Renal cortex interstitium (tissue), 11 donors: ENCODE measurements around the gene KLHL29. TPM values are rescaled to one million over a fixed set of nuclear protein-coding genes. Genes with fewer than 3 reads are reported as not detected.

ENCODE experiments used
- DNase-seq, 11 donors: peaks; one replicate each; pipeline ENCODE4 v3.0.0-alpha.2; 2013; ENCODE audit warnings: low read depth in 9 of 11, low spot score in 4 of 11; ENCODE audit errors: extremely low read depth in 1 of 11
- polyA plus RNA-seq, 3 donors: library from polyadenylated mRNA; unstranded; fragments of 120-200 nt; gene quantifications; one replicate each; pipeline ENCODE4 v1.2.1, GENCODE V29; 2013; ENCODE audit not compliant: insufficient read length in 3 of 3

KLHL29 gene
- polyA plus RNA-seq, 3 donors: 11.8 to 14.6 (median 12.2) TPM

DNA sequence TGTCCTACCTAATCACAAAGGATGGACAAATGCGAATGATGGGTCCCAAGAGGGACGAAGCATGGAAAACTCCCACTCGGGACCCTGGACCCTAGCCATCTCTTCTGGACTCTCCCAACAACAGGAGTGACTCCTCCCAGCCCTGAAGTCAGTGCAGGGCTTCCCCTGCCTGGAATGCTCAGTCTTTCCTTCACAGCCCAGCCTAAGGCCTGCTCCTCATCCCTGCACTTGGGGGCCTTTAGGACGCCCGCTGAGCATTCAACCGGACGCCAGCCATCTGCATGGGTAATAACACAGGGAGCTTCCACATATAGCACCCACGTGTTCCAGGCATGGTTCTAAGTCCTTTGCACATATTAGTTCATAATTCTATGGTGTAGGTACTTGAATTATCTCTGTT, 237.5 kb downstream of the KLHL29 start:
- DNase-seq: no peak

DNA sequence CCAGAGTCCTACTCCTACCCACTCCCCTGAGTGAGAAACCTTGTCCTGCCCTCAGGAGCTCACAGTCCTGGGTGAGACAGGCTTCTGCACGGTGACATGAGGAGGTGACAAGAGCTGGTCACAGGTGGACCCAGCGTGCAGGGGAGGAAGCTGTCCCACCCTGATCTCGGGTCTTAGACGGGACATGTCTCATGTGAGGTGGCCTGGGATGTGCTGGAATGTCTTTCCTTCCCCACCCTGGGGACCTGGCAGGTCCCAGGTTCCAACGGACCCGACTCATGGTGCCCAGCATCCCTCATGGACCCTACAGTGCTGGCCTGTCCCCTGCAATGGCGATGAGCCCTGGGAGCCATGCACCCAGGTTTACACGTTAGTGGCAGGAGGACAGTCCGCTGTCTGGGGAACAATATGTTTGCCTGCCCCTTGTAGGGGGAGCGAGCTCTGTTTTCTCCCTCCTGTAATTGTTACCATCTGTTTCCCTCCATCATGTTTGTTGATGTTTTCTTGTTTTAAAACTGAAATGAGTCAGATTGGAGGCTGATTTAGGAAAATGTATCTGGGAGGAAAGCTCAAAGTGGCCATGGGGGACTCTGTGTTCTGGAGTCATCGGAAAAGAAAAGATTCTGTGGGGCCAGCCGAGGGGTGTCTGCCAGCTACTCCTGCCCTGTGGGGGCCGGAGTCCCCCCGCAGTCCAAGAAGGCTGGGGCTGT, 238.1 kb downstream of the KLHL29 start:
- no peak for DNase-seq

DNA sequence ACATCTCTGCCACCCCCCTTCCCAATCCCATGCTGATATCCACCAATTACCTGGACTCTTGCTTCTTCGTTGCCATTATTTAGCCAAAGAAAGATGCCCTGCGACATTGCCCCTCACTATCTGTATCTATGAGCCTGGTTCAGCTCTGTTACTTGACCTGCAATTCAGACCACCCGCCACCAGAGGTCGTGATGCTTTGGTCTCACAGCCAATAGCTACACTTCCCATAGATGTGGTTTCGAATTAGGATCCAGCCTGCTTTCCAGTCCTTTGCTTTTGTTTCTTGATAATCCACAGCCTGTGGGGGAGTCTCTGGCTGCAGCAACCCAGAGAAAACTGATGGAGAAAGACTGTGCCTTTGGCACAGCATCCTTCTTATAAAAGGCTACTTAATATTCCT, 239.4 kb downstream of the KLHL29 start:
- no peak for DNase-seq

DNA sequence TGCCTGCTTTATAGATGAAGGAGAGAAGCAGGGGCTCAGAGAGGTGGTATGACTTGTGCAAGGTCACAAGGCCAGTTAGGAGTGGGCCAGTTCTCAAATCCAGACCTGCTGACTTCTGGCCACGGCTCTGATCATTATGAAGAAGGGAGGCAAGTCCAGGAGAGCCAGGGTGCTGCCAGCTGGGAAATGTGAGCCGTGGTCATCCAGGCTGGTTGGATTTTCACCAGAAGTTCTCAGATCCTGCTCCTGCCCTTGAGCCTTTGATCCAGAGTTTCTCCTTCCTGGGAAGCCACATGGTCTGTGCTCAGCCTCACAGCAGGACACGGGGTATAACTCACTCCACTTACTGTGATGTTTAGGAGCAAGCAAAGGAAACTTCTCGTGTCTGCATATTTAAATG, 239.9 kb downstream of the KLHL29 start:
- DNase-seq: no peak

DNA sequence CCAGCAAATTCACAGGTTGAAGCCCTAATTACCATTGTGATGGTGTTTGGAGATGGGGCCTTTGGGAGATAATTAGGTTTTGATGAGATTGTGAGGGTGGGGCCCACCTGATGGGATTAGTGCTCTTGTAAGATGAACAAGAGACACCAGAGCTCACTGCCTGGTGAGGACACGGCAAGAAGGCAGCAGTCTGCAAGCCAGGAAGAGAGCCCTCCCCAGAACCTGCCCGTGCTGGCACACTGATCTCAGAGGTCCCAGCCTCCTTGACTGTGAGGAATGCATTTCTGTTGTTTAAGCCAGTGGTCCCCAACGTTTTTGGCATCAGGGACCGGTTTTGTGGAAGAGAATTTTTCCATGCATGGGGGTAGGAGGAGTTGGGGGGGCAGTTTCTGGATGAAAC, 240.7 kb downstream of the KLHL29 start:
- no peak for DNase-seq

DNA sequence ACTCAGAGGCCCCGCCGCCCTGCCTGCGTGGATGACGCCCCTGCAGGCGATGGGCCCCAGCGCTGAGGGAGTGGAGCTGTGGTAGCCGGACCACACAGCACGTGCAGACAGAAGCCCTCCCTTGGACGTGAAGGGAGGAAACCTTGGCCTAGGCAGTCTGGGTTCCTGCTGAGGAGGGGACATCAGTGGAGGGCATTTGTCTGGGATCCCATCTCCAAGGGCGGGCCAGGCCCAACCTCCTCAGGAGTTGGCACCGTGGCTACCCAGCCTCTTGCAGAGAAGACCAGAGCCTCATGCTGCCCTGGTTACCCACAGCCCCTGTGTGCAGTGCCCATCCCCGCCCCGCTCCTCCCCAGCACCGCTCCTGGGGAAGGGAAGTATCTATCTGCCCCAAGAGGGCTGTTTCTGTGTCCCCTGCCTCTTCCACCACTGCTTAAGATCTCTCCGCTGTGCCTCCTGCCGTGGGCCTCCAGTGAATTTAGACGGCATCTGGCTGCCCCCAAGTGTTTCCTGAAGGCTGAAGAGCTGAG, 241.8 kb downstream of the KLHL29 start:
- DNase-seq: no peak

DNA sequence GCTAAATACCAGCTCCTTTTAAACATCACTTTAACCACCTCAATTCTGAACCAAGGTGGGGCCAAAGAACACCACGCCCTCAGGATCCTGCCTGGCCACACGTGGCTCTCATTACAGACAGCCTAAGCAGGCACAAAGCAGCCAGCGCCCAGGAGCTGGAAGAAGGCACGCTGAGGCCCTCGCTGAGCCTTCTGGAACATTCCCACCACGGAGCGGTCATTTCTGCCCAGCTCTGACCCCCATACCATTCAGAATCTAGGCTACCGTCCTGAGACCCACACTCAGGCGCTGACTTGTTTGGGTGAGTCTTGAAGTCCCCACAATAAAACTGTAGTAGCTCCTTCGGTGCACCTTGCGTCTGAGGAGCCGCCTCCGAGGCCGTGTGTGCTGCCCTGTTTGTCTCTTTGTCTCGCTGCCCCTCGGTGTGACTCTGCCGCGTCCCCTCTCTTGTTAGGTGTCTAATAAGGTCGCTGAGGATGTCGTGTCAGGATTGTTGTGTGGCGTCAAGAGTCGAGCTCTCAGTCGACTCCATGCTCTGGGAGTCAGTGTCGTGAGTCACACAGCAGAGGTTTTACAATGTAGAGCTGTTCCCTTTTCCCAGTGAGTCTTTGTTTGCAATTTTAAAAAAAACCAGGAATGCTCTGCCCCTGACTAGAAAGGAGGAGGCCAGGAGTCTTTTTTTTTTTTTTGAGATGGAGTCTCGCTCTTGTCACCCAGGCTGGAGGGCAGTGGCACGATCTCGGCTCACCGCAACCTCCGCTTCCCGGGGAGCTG, 242.4 kb downstream of the KLHL29 start:
- DNase-seq: no peak

DNA sequence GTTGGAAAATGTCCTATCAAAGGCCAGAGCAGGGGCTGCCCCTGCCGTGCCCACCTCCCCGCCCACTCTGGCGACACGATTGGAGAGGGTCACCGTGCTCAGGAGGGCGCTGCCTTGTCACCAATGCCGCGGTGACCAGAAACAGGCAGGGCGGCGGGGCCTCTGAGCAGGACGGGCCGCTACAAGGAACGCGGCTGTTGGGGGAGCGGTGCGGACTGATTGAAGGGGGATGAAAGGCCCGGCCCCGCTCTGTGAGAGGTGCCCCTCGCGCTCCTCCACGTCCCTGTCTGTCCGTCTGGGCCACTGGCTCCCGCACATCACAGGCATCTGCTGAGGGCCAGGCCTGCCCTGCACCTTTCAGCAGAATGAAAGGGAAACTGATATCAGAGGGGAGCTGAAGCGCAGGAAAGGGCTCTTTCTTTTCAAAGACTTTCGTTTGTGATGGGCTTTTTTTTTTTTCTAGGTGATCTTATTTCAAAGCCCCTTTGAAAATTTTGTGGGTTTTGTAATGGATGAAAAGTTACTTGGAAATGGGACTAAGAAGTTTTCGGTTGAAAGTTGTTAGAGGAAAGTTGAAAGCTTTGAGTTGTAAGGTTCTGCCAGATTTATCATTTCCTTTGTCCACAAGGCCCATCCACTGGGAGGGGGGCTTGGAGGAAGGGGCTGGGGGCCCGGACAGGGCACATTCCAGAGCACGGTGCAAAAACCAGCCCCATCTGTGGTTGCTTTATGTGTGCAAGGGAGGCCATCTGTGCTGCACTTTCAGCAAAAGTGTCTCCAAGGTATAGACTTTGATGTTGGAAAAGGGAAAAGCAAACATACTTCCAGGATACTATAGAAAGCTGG, 244.2 kb downstream of the KLHL29 start:
- peak in 1 of 11 donors; percentile 24 for DNase-seq

DNA sequence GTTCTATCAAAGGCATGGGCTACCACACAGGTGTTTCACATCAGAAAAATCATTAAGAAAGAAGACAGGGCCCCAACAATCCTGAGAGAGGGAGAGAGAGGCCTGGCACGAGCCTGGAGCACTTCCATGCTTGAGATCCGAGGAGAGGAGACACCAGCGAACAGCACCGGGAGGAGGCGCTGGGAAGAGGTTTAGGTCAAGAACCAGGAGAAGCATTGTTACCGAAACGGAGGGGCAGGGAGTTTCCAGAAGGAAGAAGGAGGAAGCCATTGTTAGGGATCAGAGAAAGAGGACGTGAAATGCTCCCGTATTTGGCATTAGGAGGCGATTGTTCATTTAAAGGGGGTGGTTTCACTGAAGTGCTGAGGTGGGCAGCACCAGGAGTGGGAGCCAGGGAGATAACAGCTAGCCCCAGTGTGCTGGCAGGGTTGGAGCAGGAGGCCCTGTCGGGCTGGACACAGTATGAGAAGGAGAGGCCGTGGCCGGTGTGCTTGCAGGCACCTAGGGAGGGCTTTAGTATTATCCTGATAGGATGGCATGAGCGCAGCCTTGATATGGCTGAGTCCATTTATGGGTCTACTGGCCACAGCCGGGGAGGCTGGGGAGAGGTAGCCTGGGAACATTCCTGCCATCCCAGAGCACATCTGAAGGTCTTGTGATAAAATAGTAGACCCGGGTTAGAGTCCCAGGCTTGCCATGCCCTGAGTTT, 244.9 kb downstream of the KLHL29 start:
- DNase-seq: no peak

DNA sequence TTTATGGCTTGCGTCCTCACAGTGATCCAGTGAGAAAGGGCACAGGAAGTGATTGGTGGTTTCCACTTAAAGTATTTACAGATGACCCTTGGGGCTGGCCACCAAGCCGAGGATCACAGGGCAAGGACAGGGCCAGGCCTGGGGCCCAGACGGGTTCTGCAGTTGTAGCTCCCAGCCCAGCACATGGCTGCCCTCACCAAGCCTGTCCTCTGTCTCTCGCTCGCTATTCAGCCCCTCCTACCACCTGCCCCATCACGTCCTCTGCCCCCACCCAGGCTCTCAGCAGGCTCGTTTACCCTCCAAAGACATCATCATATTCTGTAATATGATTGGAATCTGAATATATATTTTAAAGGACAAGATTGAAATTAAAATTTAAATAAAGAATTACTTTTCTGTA, 246.0 kb downstream of the KLHL29 start:
- DNase-seq: no peak

DNA sequence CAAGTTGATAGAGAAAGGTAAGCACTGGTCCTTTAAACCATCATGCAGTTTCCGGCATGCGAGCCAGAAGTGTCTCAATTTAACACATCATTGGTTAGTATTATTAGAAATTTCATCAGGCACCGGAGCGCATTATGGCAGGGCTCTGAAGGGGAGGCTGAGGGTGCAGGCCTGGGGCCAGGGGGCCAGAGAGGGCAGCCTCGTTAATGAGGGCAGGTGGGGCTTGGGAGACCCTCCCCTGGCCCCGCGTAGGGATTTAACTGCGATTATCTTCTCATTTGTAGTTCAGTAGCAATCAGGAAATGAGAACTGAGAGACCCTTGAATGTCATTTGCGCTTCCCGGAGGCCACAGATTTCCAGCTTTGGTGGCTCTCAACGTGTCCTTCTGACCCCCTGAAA, 246.4 kb downstream of the KLHL29 start:
- no peak for DNase-seq

DNA sequence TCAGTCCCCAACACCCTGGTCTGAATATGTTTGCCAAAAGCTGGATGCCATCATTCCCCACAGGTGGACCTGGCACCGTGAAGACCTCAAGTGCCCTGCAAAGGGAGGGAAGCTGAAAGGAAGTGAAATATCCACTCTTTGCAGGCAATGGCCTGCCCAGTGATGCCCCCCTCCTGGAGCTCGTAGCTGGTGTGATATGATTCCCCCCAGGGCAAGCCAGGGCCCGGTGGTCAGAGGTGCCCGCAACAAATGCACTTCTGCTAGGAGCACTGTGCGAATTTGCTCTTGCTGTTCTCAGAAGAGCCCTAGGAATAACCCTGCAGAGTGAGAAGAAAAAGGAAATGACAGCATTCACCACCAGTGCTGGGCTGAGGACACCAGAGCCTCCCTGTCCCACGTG, 247.4 kb downstream of the KLHL29 start:
- DNase-seq: no peak

DNA sequence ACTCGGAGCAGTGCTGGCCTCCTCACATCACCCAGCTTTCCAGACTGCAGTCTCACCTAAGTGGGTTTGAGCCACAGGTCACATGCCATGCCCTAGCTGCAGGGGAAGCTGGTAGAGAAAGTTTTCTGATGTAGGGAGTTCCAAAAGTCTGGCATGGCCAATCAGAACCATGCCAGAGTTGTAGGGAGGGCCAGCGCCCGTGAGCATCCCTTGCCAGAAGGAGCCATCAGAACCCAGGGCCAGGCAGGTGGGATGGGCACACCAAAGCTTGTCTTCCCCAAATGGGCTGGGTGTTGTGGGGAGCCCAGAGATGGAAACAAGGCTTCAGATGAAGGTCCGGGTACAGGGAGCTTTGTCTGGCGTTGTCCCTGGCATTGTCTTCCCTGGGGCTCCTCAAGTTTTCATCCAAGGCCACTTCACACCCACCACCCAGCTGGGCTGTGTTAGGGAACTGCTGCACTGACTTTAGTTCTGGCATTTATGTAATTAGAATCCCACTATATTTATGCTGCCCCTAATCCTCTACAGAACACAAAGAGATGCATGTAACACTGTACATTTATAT, 247.9 kb downstream of the KLHL29 start:
- no peak for DNase-seq

DNA sequence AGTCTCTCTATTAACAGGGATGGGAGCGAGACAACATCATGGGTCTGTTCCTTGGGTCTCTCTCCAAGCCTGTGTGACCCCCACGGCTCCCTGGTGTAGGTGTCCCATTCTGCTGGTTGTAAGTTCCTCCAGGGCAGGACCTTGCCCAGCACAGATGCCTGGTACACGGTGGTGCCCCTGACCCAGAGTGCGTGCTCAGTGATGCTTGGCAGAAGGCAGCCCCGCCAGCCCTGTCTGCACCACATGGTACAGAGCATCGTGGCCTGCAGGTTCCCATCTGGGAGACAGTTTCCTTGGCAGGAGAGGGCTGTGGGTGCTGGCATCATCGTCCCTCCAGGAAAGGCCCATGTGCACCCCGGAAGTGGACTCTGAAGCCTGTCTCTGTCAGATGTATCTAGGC, 249.0 kb downstream of the KLHL29 start:
- DNase-seq: no peak

DNA sequence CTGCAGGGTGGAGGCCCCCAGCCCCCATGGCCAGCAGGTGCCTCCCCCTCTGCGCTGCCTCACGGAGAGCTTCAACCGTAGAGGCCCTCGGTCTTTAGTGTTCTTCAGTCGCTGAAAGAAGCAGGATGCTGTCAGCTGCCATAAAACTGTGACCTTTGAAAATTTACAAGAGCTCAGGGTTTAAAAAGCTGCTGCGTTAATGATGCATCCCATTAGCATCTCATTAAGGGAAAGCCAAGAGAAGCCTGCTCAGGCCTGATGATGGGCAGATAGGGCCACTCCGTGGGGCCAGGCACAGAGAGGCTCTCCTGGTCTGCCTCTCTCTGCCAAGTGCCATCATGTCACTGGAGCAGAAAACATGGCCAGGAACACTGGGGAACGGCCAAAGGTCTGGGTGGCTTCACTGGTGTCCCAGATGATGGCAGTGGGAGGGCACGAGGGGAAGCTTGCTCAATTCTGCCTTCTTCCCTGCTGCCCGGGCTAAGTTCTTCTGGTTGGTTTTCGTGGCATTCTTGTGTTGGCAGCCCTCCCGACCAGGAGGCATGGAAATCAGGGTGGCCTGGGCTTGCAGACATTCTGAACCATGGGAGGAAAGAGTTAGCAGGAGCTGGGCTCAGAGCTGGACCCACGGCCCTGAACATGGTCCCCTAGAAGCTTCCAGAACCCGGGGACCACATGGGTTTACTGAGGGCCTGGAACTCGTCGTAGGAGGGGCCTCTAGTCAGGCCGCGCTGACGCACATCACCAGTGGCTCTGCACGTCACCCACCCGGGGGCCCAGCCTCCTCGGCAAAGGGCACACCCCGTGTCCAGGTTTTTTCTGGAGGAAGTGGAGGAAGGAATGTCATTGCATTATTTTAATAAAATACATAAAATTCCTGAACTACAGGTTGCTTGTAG, 250.7 kb downstream of the KLHL29 start:
- DNase-seq: no peak

DNA sequence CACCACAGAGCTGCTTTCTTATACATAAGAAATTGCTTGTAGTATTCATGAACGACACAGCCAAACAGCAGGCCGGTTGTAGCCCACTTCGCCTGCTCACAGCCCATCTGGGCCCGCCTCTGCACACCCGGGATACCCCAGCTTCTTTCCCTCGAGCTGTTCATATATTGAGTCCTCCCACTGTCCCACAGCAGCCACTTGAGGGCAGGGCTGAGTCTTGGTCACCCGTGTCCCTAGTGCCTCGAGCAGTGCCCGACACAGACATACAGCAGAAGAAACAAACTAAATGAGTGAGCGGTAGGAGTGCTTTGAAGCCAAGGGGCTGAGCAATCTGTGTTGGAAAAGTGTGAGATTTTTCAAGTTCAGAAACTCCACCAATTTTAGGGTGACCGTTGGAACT, 251.4 kb downstream of the KLHL29 start:
- DNase-seq: no peak

DNA sequence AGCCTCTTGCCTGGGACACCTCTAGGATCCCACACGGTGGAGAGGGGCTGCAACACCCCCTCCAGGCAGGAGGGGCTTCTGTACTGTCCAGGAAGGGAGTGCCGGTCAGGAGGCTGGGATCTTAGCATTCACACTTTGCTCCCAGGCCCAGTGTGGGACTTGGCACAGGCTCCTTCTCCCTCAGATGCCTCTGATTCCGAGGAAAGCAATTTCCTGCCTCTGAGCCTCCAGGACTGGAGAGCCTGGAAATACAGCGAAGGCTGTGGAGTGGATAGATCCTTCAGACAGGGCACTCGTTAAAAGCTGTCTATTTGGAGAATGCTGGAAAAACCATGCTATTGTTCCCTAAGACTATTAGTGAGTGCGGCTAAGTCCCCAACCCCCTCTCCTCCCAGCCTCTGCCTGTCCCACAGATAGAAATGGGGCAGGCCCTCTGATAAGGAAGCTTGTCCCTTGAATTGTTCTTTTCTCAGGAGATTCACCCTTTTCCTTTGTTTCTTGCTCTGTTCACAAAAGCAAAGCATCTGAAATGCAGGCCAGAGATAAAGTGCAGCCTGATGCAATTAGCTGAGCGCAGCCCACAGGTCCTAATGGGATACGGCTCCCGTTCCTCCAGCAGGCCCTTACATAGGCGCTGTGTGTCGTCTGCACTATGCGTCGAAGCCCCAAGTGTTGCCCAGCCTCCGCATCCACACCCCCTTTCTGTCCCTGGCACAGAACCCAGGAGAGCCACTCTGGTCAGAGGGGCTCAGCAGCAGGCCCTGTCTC, 252.2 kb downstream of the KLHL29 start:
- no peak for DNase-seq
